BLaER1 treated with 17β-estradiol and CSF1 and Interleukin-3, amounts not matched to agents 10 nM and 100 nM (cell line): Measurements from ENCODE around the gene COPA.
A peak's percentile ranks its signal among the peaks of the same experiment; 100 is the strongest.
"Not testable (repeated sequence)": the region's sequence is repeated elsewhere in the genome, so short reads cannot be mapped to it uniquely, and the experiment has no call there.

Experiments used
- H3K27ac ChIP-seq, 11 experiments: shearing (Covaris generic); formaldehyde crosslinking; 2 replicates each; pipeline ENCODE4 v1.8.1; 2022
- H3K27me3 ChIP-seq, 11 experiments: shearing (Covaris generic); formaldehyde crosslinking; 2 replicates each; pipeline ENCODE4 v1.8.1; 2022
- H3K36me3 ChIP-seq, 11 experiments: shearing (Covaris generic); formaldehyde crosslinking; 2 replicates each; pipeline ENCODE4 v1.8.1; 2022
- H3K4me1 ChIP-seq, 10 experiments: shearing (Covaris generic); formaldehyde crosslinking; 2 replicates each; pipeline ENCODE4 v1.8.1; 2022
- H3K4me2 ChIP-seq, 11 experiments: shearing (Covaris generic); formaldehyde crosslinking; 2 replicates each; pipeline ENCODE4 v1.8.1; 2022
- H3K4me3 ChIP-seq, 10 experiments: shearing (Covaris generic); formaldehyde crosslinking; 2 replicates each; pipeline ENCODE4 v1.8.1; 2022
- H3K9ac ChIP-seq, 11 experiments: shearing (Covaris generic); formaldehyde crosslinking; 2 replicates each; pipeline ENCODE4 v1.8.1; 2022
- H3K9me3 ChIP-seq, 11 experiments: shearing (Covaris generic); formaldehyde crosslinking; replicated peaks in 1 of 11; 2 replicates each; pipeline ENCODE4 v1.8.1; 2022
- H4K20me1 ChIP-seq, 11 experiments: shearing (Covaris generic); formaldehyde crosslinking; 2 replicates each; pipeline ENCODE4 v1.8.1; 2022
- Cebpa-rat ChIP-seq, 11 experiments: shearing (Covaris generic); IDR thresholded peaks; 2 replicates each; pipeline ENCODE4 v1.8.1; 2022

COPA gene

GRCh38 chr1:160342953-160343869 is at the start of gene COPA, which contains the start of gene NCSTN:
Gene COPA, minus strand, starts transcription at chr1:160343250. Its CDS starts 80 bp downstream, at chr1:160343170.
Gene NCSTN, plus strand, starts transcription at chr1:160343383. Its CDS starts 14 bp downstream, at chr1:160343397.
- Histone ChIP-seq H3K9me3 (no peaks in the 10 kb centered on the region), H3K4me2 (peak within 1 kb of the TSS; percentile 88 to 96 (median 92)), H3K4me1 (peaks cover 54 to 81% (median 69%) of the 10 kb centered on the region in 10 experiments), H3K4me3 (peak within 1 kb of the TSS; percentile 82 to 99 (median 88)), H4K20me1 (peaks cover 8 to 44% (median 34%) of the 10 kb centered on the region in 11 experiments; a peak in 17 of 22 replicates), H3K36me3 (peaks cover 38 to 57% (median 50%) of the 10 kb centered on the region in 11 experiments), H3K27me3 (no peaks in the 10 kb centered on the region), H3K9ac (peak within 1 kb of the TSS; percentile 89 to 99 (median 97)), H3K27ac (peak within 1 kb of the TSS; percentile 89 to 99 (median 97))
- no peak for TF ChIP-seq Cebpa-rat (IDR thresholded peaks at IDR 0.05)

DNA sequence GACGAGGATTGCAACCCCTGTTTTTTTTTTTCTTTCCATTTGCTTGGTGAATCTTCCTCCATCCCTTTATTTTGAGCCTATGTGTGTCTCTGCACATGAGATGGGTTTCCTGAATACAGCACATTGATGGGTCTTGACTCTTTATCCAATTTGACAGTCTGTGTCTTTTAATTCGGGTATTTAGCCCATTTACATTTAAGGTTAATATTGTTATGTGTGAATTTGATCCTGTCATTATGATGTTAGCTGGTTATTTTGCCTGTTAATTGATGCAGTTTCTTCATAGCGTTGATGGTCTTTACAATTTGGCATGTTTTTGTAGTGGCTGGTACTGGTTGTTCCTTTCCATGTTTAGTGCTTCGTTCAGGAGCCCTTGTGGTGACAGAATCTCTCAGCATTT is 45.4 kb upstream of the COPA start:
- not testable (repeated sequence) for H3K9ac ChIP-seq, H3K4me3 ChIP-seq, H3K36me3 ChIP-seq, H3K27ac ChIP-seq, H4K20me1 ChIP-seq, H3K27me3 ChIP-seq, H3K4me2 ChIP-seq, H3K4me1 ChIP-seq
- H3K9me3 ChIP-seq: peaks cover 0 to 16% (median 5%) of the 10 kb centered on the region in 11 experiments; a peak in 9 of 22 replicates

DNA sequence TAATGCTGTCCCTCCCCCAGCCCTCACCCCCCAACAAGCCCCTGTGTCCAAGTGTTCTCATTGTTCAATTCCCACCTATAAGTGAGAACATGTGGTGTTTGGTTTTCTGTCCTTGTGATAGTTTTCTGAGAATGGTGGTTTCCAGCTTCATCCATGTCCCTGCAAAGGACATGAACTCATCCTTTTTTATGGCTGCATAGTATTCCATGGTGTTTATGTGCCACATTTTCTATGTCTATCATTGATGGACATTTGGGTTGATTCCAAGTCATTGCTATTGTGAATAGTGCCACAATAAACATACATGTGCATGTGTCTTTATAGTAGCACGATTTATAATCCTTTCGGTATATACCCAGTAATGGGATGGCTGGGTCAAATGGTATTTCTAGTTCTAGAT is 41.8 kb upstream of the COPA start:
- H4K20me1 ChIP-seq, H3K27ac ChIP-seq, H3K4me2 ChIP-seq, H3K4me1 ChIP-seq, H3K4me3 ChIP-seq, H3K27me3 ChIP-seq, H3K9ac ChIP-seq, H3K36me3 ChIP-seq: not testable (repeated sequence)
- H3K9me3 ChIP-seq: peaks cover 0 to 16% (median 5%) of the 10 kb centered on the region in 11 experiments; a peak in 9 of 22 replicates

- Histone ChIP-seq H3K27ac (no peak overlapping the region), H3K4me3 (no peak overlapping the region), H3K4me2 (no peak overlapping the region), H3K36me3 (no peaks in the 10 kb centered on the region), H4K20me1 (no peaks in the 10 kb centered on the region), H3K27me3 (no peaks in the 10 kb centered on the region), H3K9me3 (no peaks in the 10 kb centered on the region), H3K4me1 (peaks cover 28 to 46% (median 30%) of the 10 kb centered on the region in 10 experiments), H3K9ac (no peak overlapping the region; a peak in 1 of 22 replicates)
- TF ChIP-seq Cebpa-rat (IDR thresholded peaks at IDR 0.05): no peak
These were observed 34.6 kb upstream of the COPA start for GRCh38 chr1:160377585-160378206.

GRCh38 chr1:160376525-160377131 is 33.6 kb upstream of the COPA start:
- H3K27ac ChIP-seq: peak overlapping the region in 9 of 11 experiments; percentile 67 to 86 (median 82); a peak in 15 of 22 replicates
- H3K4me1 ChIP-seq: peaks cover 28 to 53% (median 32%) of the 10 kb centered on the region in 10 experiments
- no peaks in the 10 kb centered on the region for H4K20me1 ChIP-seq
- H3K27me3 ChIP-seq: no peaks in the 10 kb centered on the region
- no peaks in the 10 kb centered on the region for H3K9me3 ChIP-seq
- peak overlapping the region; percentile 31 to 79 (median 73); a peak in 19 of 22 replicates for H3K9ac ChIP-seq
- H3K4me3 ChIP-seq: peak overlapping the region in 6 of 10 experiments; percentile 21 to 60 (median 40); a peak in 10 of 20 replicates
- no peaks in the 10 kb centered on the region for H3K36me3 ChIP-seq
- no peak for TF ChIP-seq Cebpa-rat (IDR thresholded peaks at IDR 0.05)
- peak overlapping the region; percentile 87 to 98 (median 92) for H3K4me2 ChIP-seq

DNA sequence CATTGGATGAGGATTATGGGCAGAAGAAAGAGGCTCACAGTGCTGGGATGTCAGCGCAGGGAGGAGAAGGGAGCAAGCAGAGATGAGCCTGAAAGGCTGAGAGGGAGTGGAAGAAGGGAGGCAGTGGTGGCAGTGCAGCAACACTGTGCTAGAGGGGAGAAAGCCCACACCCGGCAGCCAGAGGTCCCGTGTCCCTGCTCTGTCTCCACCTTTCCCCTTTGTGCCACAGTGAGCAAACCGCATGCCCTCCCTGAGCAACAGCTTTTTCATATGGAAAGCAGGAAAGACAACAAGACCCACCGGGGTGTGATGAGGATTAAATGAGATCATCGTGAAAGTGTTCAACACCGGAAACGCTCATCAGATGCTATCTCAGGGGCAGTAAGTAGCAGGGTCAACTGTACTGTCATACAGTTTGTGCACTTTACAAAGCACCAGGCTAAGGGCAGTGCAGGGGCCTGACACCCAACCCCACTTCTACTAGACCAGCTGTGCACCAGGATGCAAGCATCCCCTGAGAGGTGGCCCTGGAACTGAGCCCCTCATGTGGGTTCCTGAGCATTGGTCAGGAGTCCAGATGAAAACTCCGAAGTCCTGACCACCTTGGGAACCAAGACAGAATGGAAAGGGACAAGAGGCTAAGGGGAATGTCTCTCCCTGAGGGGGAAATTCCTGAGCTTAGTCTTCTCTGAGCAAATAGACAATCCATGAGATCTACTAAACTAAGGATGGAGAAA is 32.9 kb upstream of the COPA start:
- TF ChIP-seq Cebpa-rat (IDR thresholded peaks at IDR 0.05): no peak
- Histone ChIP-seq H3K9me3 (no peaks in the 10 kb centered on the region), H4K20me1 (no peaks in the 10 kb centered on the region), H3K4me3 (peak overlapping the region in 9 of 10 experiments; percentile 16 to 60 (median 41); a peak in 14 of 20 replicates), H3K36me3 (no peaks in the 10 kb centered on the region), H3K27me3 (no peaks in the 10 kb centered on the region), H3K9ac (peak overlapping the region; percentile 31 to 79 (median 73); a peak in 21 of 22 replicates), H3K4me1 (peaks cover 28 to 60% (median 34%) of the 10 kb centered on the region in 10 experiments), H3K4me2 (peak overlapping the region; percentile 87 to 98 (median 92)), H3K27ac (peak overlapping the region; percentile 42 to 86 (median 79); a peak in 21 of 22 replicates)

DNA sequence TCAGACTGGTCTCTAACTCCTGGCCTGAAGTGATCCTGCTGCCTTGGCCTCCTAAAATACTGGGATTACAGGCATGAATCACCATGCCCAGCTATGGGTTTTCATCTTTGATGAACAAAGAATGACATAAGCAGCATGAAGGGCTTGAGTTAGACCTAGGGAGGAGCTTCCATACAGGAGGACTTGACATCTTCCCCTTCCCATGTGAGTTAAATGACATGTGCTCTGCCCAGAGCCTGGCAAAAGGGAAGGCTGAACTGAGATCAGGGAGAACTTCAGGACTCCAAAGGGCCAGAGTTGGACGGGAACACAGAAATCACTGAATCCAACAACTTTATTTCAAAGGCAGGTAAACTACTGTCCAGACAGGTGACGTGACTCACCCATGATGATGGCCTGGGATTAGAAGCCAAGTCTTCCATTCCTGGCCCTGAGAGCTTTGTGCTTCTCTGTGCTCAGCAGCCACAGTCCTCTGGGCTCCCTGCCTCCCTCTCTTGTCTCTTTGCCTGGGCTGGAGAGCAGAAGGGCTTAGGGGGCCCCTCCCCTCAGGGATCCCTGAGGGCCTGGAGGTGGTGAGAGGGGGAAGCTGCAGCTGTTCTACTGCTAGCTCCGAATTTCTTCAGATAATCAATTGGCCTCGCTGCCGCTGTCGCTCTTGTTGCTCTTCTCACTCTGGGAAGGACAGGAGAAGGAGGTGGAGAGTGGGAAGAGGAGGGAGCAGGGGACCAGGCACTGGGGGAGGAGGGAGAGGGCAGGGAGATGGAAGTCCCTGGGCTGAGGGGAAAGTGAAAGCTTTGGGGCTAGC is 31.5 kb upstream of the COPA start:
- no peaks in the 10 kb centered on the region for H4K20me1 ChIP-seq
- no peaks in the 10 kb centered on the region for H3K36me3 ChIP-seq
- peak overlapping the region; percentile 87 to 98 (median 92) for H3K4me2 ChIP-seq
- H3K27ac ChIP-seq: peak overlapping the region; percentile 42 to 86 (median 79); a peak in 20 of 22 replicates
- no peak for TF ChIP-seq Cebpa-rat (IDR thresholded peaks at IDR 0.05)
- no peaks in the 10 kb centered on the region for H3K27me3 ChIP-seq
- H3K9ac ChIP-seq: peak overlapping the region in 10 of 11 experiments; percentile 66 to 79 (median 74); a peak in 17 of 22 replicates
- H3K4me1 ChIP-seq: peaks cover 28 to 63% (median 34%) of the 10 kb centered on the region in 10 experiments
- peak overlapping the region in 8 of 10 experiments; percentile 10 to 60 (median 48); a peak in 16 of 20 replicates for H3K4me3 ChIP-seq
- no peaks in the 10 kb centered on the region for H3K9me3 ChIP-seq

DNA sequence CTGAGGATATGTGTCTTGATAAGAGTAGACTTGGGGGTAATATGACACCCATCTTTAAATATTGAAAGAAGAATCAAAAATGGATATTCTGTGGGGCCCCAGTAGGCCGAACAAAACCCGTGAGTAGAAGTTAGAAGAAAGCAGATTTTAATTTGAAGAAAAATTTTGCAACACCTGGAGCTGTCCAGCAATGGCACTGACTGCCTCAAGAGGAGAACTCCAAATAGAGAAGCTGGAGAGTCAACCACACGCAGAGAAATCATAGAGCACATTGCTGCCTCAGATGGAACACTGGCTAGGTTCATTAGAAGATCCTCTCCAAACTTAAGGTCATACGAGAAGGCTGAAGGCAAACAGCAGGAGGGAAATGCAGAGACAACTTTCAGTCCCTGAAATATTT is 30.6 kb upstream of the COPA start:
- no peak overlapping the region for H3K27ac ChIP-seq

More for the DNA sequence above, 30.6 kb upstream of the COPA start:
- H3K27me3 ChIP-seq: no peaks in the 10 kb centered on the region
- H3K4me2 ChIP-seq: peak overlapping the region in 10 of 11 experiments; percentile 87 to 98 (median 94); a peak in 16 of 22 replicates
- H3K9me3 ChIP-seq: no peaks in the 10 kb centered on the region
- TF ChIP-seq Cebpa-rat (IDR thresholded peaks at IDR 0.05): no peak
- no peaks in the 10 kb centered on the region for H3K36me3 ChIP-seq
- H3K9ac ChIP-seq: no peak overlapping the region
- no peaks in the 10 kb centered on the region for H4K20me1 ChIP-seq
- H3K4me1 ChIP-seq: peaks cover 28 to 58% (median 33%) of the 10 kb centered on the region in 10 experiments
- H3K4me3 ChIP-seq: no peak overlapping the region
